HepG2 (cell line): ENCODE data around the gene PLA2G4C. TPM values are rescaled to one million over a fixed set of nuclear protein-coding genes. Genes with fewer than 3 reads are reported as not detected.

Experiments used
- ATAC-seq: fragments of 200-7000 bp; cut with Tn5 transposase; 3 replicates; pipeline ENCODE4 v1.9.1; 2020; ENCODE audit warnings: mild to moderate bottlenecking, moderate library complexity
- BruUV-seq: library from RNA; stranded (reverse); fragments of 400-500 nt; replicated peaks from 2 replicates; lab custom pipeline; 2021; lab: Mats Ljungman, UMichigan
- CTCF ChIA-PET: fragments of 300-600 bp; formaldehyde crosslinking; extraction: SDS; loops from one replicate; lab custom pipeline; 2021; ENCODE audit warnings: low total read pairs, inconsistent platforms, low intra/inter-chr PET ratio; lab: Yijun Ruan, JAX
- POLR2A ChIA-PET: fragments of 350-600 bp; sonication (Branson Sonifier 250); formaldehyde crosslinking; loops from one replicate; lab custom pipeline; 2020; ENCODE audit warnings: antibody characterized with exemption, inconsistent platforms; lab: Yijun Ruan, JAX
- DNase-seq: peaks from one replicate; pipeline ENCODE4 v3.0.0-alpha.2; 2015; ENCODE audit warnings: low spot score
- FAIRE-seq: peaks from 3 replicates; lab custom pipeline; 2011; peaks lifted over from hg19 to GRCh38; lab: Jason Lieb, UNC
- H2AFZ ChIP-seq: one replicate; pipeline ENCODE4 v1.6.1; 2011; ENCODE audit warnings: low read length, inconsistent platforms
- H3K27ac ChIP-seq: fragments of 300-600 bp; 3 replicates; pipeline ENCODE4 v1.8.0; 2011; ENCODE audit warnings: mixed run types, mild to moderate bottlenecking, mixed read lengths, low read length, inconsistent platforms; ENCODE audit not compliant: insufficient read depth; ENCODE audit errors: extremely low read length
- H3K27me3 ChIP-seq, 2 experiments: fragments of 200-600 bp in 1 of 2; 2 replicates in 1 of 2; 3 replicates in 1 of 2; pipeline versions ENCODE4 v1.6.0 to v1.8.0; 2011; ENCODE audit warnings: low read length in 2 of 2, mild to moderate bottlenecking in 2 of 2, moderate library complexity in 2 of 2, inconsistent platforms in 1 of 2; ENCODE audit not compliant: insufficient read depth in 2 of 2, control insufficient read depth in 1 of 2
- H3K36me3 ChIP-seq, 2 experiments: fragments of 200-600 bp in 1 of 2; replicated peaks in 1 of 2; 2 replicates in 1 of 2; 3 replicates in 1 of 2; pipeline versions ENCODE4 v1.5.1 to v1.8.0; 2011; ENCODE audit warnings: low read length in 2 of 2, inconsistent platforms in 1 of 2; ENCODE audit not compliant: insufficient read depth in 2 of 2, control insufficient read depth in 1 of 2
- H3K4me1 ChIP-seq: 2 replicates; pipeline ENCODE4 v1.5.1; 2012; ENCODE audit warnings: low read length, inconsistent platforms; ENCODE audit not compliant: insufficient read depth
- H3K4me2 ChIP-seq: 2 replicates; pipeline ENCODE4 v1.6.0; 2011; ENCODE audit warnings: low read depth, low read length, inconsistent platforms
- H3K4me3 ChIP-seq, 3 experiments: fragments of 200-600 bp in 1 of 3; sonication (generic), shearing (Covaris generic) in 1 of 3; replicated peaks in 1 of 3; 2 replicates each; pipeline ENCODE4 v1.5.1; 2011 to 2016; ENCODE audit warnings: low read length in 3 of 3, inconsistent platforms in 2 of 3, low read depth in 2 of 3, mild to moderate bottlenecking in 2 of 3, control low read depth in 1 of 3, mixed read lengths in 1 of 3; ENCODE audit not compliant: insufficient read depth in 1 of 3
- H3K79me2 ChIP-seq: one replicate; pipeline ENCODE4 v1.6.1; 2011; ENCODE audit warnings: low read length, inconsistent platforms; ENCODE audit not compliant: insufficient read depth
- H3K9ac ChIP-seq: 2 replicates; pipeline ENCODE4 v1.6.0; 2011; ENCODE audit warnings: mild to moderate bottlenecking, low read depth, low read length, inconsistent platforms; ENCODE audit not compliant: insufficient read depth
- H3K9me3 ChIP-seq: 2 replicates; pipeline ENCODE4 v1.5.1; 2012; ENCODE audit warnings: mild to moderate bottlenecking, low read length
- H4K20me1 ChIP-seq: 2 replicates; pipeline ENCODE4 v1.6.0; 2011; ENCODE audit warnings: inconsistent platforms, mild to moderate bottlenecking, low read length, moderate library complexity; ENCODE audit not compliant: insufficient read depth
- DNMT3B ChIP-seq: conservative IDR thresholded peaks from 2 replicates; pipeline ENCODE4 v1.6.1; 2016; ENCODE audit warnings: missing biosample characterization, control low read depth
- HINFP ChIP-seq: sonication (generic); formaldehyde crosslinking; IDR thresholded peaks from 2 replicates; pipeline ENCODE4 v1.4.0; 2020; ENCODE audit warnings: low read depth, mild to moderate bottlenecking, missing genetic modification reagents
- REST ChIP-seq, 2 experiments: IDR thresholded peaks; 2 replicates each; pipeline ENCODE4 v1.6.1; 2011 to 2012; ENCODE audit warnings: low read length in 2 of 2, borderline replicate concordance in 1 of 2, low read depth in 1 of 2, mild to moderate bottlenecking in 1 of 2, moderate library complexity in 1 of 2
- WGBS: methylation state at CpG from one replicate; pipeline ENCODE4 v1.1.6; 2017; ENCODE audit warnings: low lambda C conversion rate; 5-methylcytosine and 5-hydroxymethylcytosine counted together
- in situ Hi-C: cut with HindIII; loops from 2 replicates; pipeline ENCODE4 v1.10.0; 2017; ENCODE audit warnings: low pct_unique_long_range_greater_than_20kb; ENCODE audit not compliant: extremely low pct_ligation_motif_present
- intact Hi-C: fragments of 100-400 bp; cut with micrococcal nuclease; formaldehyde crosslinking; loops from one replicate; pipeline ENCODE4 v1.10.0; 2022; ENCODE audit not compliant: unreplicated experiment
- polyA plus RNA-seq, 8 experiments: library from polyadenylated mRNA; depleted of rRNA in 3 of 8; stranded (reverse) in 7 of 8; unstranded in 1 of 8; fragments of >200 nt; fragmentation: Illumina TruSeq in 4 of 8; extraction: Trizol in 4 of 8; gene quantifications; 2 replicates each; pipeline versions ENCODE4 v1.2.1 to v1.2.3, GENCODE V29; 2011 to 2016; ENCODE audit warnings: low read depth in 4 of 8, missing spikeins in 1 of 8, mixed read lengths in 1 of 8; ENCODE audit not compliant: insufficient read depth in 1 of 8
- total RNA-seq, 5 experiments: library from RNA; depleted of rRNA; stranded (reverse); fragments of >200 nt; fragmentation: Illumina TruSeq; extraction: Trizol; gene quantifications; 2 replicates each; pipeline ENCODE4 v1.2.3, GENCODE V29; 2016; ENCODE audit warnings: low read depth in 1 of 5

Gene PLA2G4C
- total and polyA plus RNA-seq, 2 of the 13 experiments (the other 11 are each of a cell fraction or from before 2014, with no cell fraction given): 1.6 to 1.7 TPM

- Histone ChIP-seq H4K20me1 (no peaks in the 10 kb centered on the region), H3K9me3 (no peaks in the 10 kb centered on the region), H2AFZ (no peak overlapping the region), H3K4me2 (no peak overlapping the region), H3K9ac (no peak overlapping the region), H3K27me3 (peaks cover 0 to 20% of the 10 kb centered on the region in 2 experiments), H3K79me2 (no peaks in the 10 kb centered on the region), H3K36me3 (no peaks in the 10 kb centered on the region), H3K27ac (no peak overlapping the region), H3K4me3 (no peak overlapping the region), H3K4me1 (no peaks in the 10 kb centered on the region)
- BruUV-seq: no TSS peak
- 26% methylated on average over 9 of the region's 10 CpGs for WGBS
- FAIRE-seq (no peak), DNase-seq (no peak), ATAC-seq (no peak)
- no peak for TF ChIP-seq DNMT3B
- TF ChIP-seq REST (IDR thresholded peaks at IDR 0.05; ENCODE audit: borderline replicate concordance in 1 of 2, low read depth in 1 of 2, low read length in 2 of 2): no peak
- TF ChIP-seq HINFP: no peak
- intact Hi-C loops: no loop called here
- in situ Hi-C loops: no loop called here
- ChIA-PET CTCF (no interaction called here), POLR2A (no interaction called here)
These were observed 80.5 kb downstream of the PLA2G4C start for GRCh38 chr19:48030073-48030472.
